GM21360 (cell line): ENCODE data around the gene OGFOD3.

Experiments used
- ATAC-seq: cut with Tn5 transposase; IDR thresholded peaks from one replicate; pipeline ENCODE4 v1.9.1; 2021; ENCODE audit warnings: mild to moderate bottlenecking, moderate library complexity; ENCODE audit not compliant: unreplicated experiment

The OGFOD3 gene

DNA sequence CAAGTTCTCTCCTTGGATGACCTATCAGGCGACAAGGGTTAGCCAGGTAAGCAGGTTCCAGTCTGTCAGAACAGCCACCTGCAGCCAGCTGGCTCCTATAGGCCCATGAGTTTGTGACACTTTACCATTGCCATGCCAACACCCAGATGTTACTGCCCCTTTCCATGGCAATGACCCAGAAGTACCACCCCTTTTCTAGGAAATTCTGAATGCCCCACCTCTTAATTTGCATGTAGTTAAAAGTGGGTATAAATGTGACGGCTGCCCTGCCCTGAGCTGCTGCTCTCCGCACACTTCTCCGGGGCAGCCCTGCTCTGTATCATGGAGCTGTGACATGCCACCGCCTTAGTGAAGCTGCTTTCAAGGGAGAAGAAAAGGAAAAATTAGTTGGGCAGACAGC lies 74.8 kb downstream of the OGFOD3 start:
- no peak for ATAC-seq

- ATAC-seq, result no peak
Observed at GRCh38 chr17:82342361-82343079, 75.9 kb downstream of the OGFOD3 start.

GRCh38 chr17:82339634-82340580 lies 78.5 kb downstream of the OGFOD3 start:
- ATAC-seq, result no peak
